Caco-2 (cell line): ENCODE results near the gene EFNA1. TPM values are rescaled to one million over a fixed set of nuclear protein-coding genes. Genes with fewer than 3 reads are reported as not detected.

ENCODE experiments used
- BruUV-seq: library from RNA; stranded (reverse); fragments of 400-500 nt; replicated peaks from 2 replicates; lab custom pipeline; 2021; lab: Mats Ljungman, UMichigan
- CTCF ChIA-PET: fragments of 300-600 bp; sonication (Branson Sonifier 250); formaldehyde crosslinking; loops from one replicate; lab custom pipeline; 2022; ENCODE audit warnings: antibody characterized with exemption; lab: Charles Lee
- POLR2A ChIA-PET: fragments of 300-600 bp; sonication (Branson Sonifier 250); formaldehyde crosslinking; loops from one replicate; lab custom pipeline; 2022; ENCODE audit warnings: antibody characterized with exemption; lab: Charles Lee
- DNase-seq, 2 experiments: peaks; one replicate each; pipeline versions ENCODE4 v3.0.0 to v3.0.0-alpha.2; 2020 to 2022
- H3K27me3 ChIP-seq: replicated peaks from 2 replicates; pipeline ENCODE4 v1.6.0; 2011; ENCODE audit warnings: low read length; ENCODE audit not compliant: control insufficient read depth, insufficient read depth
- H3K36me3 ChIP-seq: 2 replicates; pipeline ENCODE4 v1.5.1; 2011; ENCODE audit warnings: low read length; ENCODE audit not compliant: control insufficient read depth, insufficient read depth
- H3K4me1 ChIP-seq: fragments of 250-450 bp; sonication (Bioruptor Pico); 2 replicates; pipeline ENCODE4 v1.5.1; 2020; ENCODE audit warnings: mild to moderate bottlenecking
- H3K4me3 ChIP-seq: 2 replicates; pipeline ENCODE4 v1.5.1; 2011; ENCODE audit warnings: low read depth, mild to moderate bottlenecking, control low read depth, low read length
- H3K9me3 ChIP-seq: fragments of 250-450 bp; sonication (Bioruptor Pico); 2 replicates; pipeline ENCODE4 v1.5.1; 2020; ENCODE audit warnings: mild to moderate bottlenecking, moderate library complexity
- H3K27ac Mint-ChIP-seq: one replicate; pipeline ENCODE4 v1.8.0; 2022; ENCODE audit warnings: mixed read lengths; ENCODE audit not compliant: unreplicated experiment
- H3K27me3 Mint-ChIP-seq: one replicate; pipeline ENCODE4 v1.8.0; 2022; ENCODE audit warnings: mixed read lengths; ENCODE audit not compliant: insufficient read depth, unreplicated experiment
- H3K36me3 Mint-ChIP-seq: one replicate; pipeline ENCODE4 v1.8.0; 2022; ENCODE audit warnings: mild to moderate bottlenecking, mixed read lengths; ENCODE audit not compliant: insufficient read depth, unreplicated experiment
- H3K4me1 Mint-ChIP-seq: one replicate; pipeline ENCODE4 v1.8.0; 2022; ENCODE audit warnings: low read depth, mixed read lengths; ENCODE audit not compliant: unreplicated experiment
- H3K4me3 Mint-ChIP-seq: one replicate; pipeline ENCODE4 v1.8.0; 2022; ENCODE audit warnings: mild to moderate bottlenecking, moderate library complexity, mixed read lengths; ENCODE audit not compliant: unreplicated experiment
- H3K9me3 Mint-ChIP-seq: one replicate; pipeline ENCODE4 v1.8.0; 2022; ENCODE audit warnings: mixed read lengths; ENCODE audit not compliant: unreplicated experiment
- CTCF ChIP-seq, 2 experiments: fragments of 200-600 bp in 1 of 2; IDR thresholded peaks; 1 replicate in 1 of 2; 2 replicates in 1 of 2; pipeline versions ENCODE4 v1.5.1 to v1.8.0; 2011 to 2022; ENCODE audit warnings: antibody characterized with exemption in 1 of 2, control low read depth in 1 of 2, inconsistent platforms in 1 of 2, low read depth in 1 of 2, low read length in 1 of 2, mild to moderate bottlenecking in 1 of 2, moderate library complexity in 1 of 2; ENCODE audit not compliant: insufficient read depth in 1 of 2, severe bottlenecking in 1 of 2, unreplicated experiment in 1 of 2
- intact Hi-C: fragments of 100-400 bp; cut with micrococcal nuclease; formaldehyde crosslinking; loops from one replicate; pipeline ENCODE4 v1.10.0; 2022; ENCODE audit not compliant: unreplicated experiment
- total RNA-seq: library from RNA; stranded (reverse); gene quantifications from 2 replicates; pipeline ENCODE4 v1.2.3, GENCODE V29; 2022

EFNA1 gene
- total RNA-seq, 1 experiment from 2014 or later = 47.9 TPM

DNA sequence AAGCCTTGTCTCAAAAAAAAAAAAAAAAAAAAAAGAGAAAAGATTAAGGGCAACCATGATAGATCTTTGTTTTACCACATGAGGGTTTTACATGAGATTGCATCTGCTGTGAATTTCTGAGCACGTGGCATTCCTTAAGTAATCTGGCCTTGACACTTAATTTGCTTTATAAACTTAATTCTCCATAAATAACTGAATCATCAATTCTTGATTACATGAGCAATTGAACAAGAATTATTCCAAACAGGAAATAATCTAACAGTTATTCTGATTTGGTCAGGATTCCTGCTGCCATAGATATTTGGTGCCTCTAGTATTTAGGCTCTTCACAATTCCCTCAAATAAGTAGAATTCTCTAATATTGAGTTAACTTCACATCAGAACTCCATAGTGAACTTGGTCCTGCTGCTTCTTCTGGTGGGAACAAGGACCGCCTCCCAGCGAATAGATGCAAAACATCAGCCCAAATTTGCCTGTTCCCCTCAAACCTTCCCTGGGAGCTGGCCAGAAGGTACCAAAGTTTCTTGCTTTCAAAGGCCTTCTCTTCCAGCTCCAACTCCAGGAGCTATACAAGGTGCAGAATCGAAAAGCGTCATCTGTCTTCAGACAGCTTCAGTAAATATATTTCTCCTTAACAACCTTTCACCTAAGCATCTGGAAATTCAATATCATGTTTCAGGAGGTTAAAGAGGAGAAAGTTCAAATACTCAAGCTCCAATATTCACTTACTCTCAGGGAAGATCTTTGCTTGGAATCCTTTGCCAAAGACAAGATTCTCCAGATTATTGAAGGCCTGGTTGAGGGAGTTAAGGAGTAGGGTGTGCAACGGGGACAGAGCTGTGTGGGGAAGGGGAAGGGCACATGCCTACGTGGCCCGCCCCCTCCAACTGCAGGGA is 44.4 kb downstream of the EFNA1 start:
- CTCF ChIA-PET = interaction anchor here (0.6 to 2.1 kb wide), 18 partner anchors 8 to 121 kb away, joined by 3 to 77 read pairs (median 8); partner anchors contain the start of gene ADAM15
- Mint-ChIP-seq H3K4me1 (peaks cover 11% of the 10 kb centered on the region), H3K27me3 (no peaks in the 10 kb centered on the region), H3K9me3 (no peaks in the 10 kb centered on the region), H3K4me3 (peak overlapping the region; percentile 98), H3K36me3 (peaks cover 26% of the 10 kb centered on the region), H3K27ac (peak overlapping the region; percentile 91)
- BruUV-seq = no TSS peak
- POLR2A ChIA-PET = interaction anchor here (1.3 to 1.7 kb wide), 4 partner anchors 22 to 87 kb away, joined by 4 to 15 read pairs (median 7); partner anchors contain the start of gene MTX1
- Histone ChIP-seq H3K4me3 (peak overlapping the region; percentile 67), H3K27me3 (no peaks in the 10 kb centered on the region), H3K4me1 (peaks cover 20% of the 10 kb centered on the region; the same call in 1 of the 2 replicates), H3K36me3 (no peaks in the 10 kb centered on the region), H3K9me3 (no peaks in the 10 kb centered on the region)
- intact Hi-C loops = no loop called here
- DNase-seq = no peak
- TF ChIP-seq CTCF (IDR thresholded peaks at IDR 0.05; ENCODE audit: insufficient read depth in 1 of 2, low read depth in 1 of 2, low read length in 1 of 2, severe bottlenecking in 1 of 2, unreplicated experiment in 1 of 2) = no peak

GRCh38 chr1:155172732-155173477 is 45.2 kb downstream of the EFNA1 start, which contains the start of gene KRTCAP2:
Gene KRTCAP2 (minus strand): TSS chr1:155173304. CDS start chr1:155173224, 80 bp downstream.
- POLR2A ChIA-PET = interaction anchor here (1.0 to 1.7 kb wide), 5 partner anchors 21 to 88 kb away, joined by 4 to 15 read pairs (median 7); partner anchors contain the start of gene MTX1
- peaks cover 16% of the 10 kb centered on the region; the same call in 1 of the 2 replicates for H3K4me1 ChIP-seq
- no peaks in the 10 kb centered on the region for H3K9me3 Mint-ChIP-seq

More at GRCh38 chr1:155172732-155173477, 45.2 kb downstream of the EFNA1 start, which contains the start of gene KRTCAP2:
- peak; percentile 94 to 96 for DNase-seq
- H3K4me3 ChIP-seq = peak within 1 kb of the TSS; percentile 67
- intact Hi-C loops = loop anchor here (1.0 kb wide), 1 partner anchor 123 kb away; no protein-coding TSS in a partner anchor
- Mint-ChIP-seq H3K36me3 (peaks cover 22% of the 10 kb centered on the region), H3K4me3 (peak within 1 kb of the TSS; percentile 98), H3K27ac (peak within 1 kb of the TSS; percentile 91), H3K27me3 (no peaks in the 10 kb centered on the region), H3K4me1 (peaks cover 11% of the 10 kb centered on the region)
- TSS peak; percentile 69 for BruUV-seq
- H3K36me3 ChIP-seq = no peaks in the 10 kb centered on the region
- peak; percentile 81 to 93 for TF ChIP-seq CTCF (IDR thresholded peaks at IDR 0.05; ENCODE audit: insufficient read depth in 1 of 2, low read depth in 1 of 2, low read length in 1 of 2, severe bottlenecking in 1 of 2, unreplicated experiment in 1 of 2)
- CTCF ChIA-PET = interaction anchor here (0.6 to 2.1 kb wide), 37 partner anchors 9 to 542 kb away, joined by 3 to 77 read pairs (median 5); partner anchors contain the start of genes ADAM15, CLK2 and DPM3
- H3K9me3 ChIP-seq = no peaks in the 10 kb centered on the region
- no peaks in the 10 kb centered on the region for H3K27me3 ChIP-seq
